ENCODE measurements around the gene NKD2. TPM values are rescaled to one million over a fixed set of nuclear protein-coding genes. Genes with fewer than 3 reads are reported as not detected.

NKD2 gene
- total RNA-seq, 3 donors from 2014 or later (not counting 1 experiment from before 2014, with no cell fraction given) = not detected

- H3K27ac Mint-ChIP-seq = no peak overlapping the region
- no peak for DNase-seq
- H3K27me3 Mint-ChIP-seq (ENCODE audit: low read depth in 2 of 2) = peaks cover 13 to 19% of the 10 kb centered on the region in 2 donors
- H3K4me1 Mint-ChIP-seq = peaks cover 10 to 14% of the 10 kb centered on the region in 2 donors
- H3K4me1 ChIP-seq (ENCODE audit: control insufficient read depth, insufficient read depth, low read length) = peaks cover 20% of the 10 kb centered on the region
- no peak overlapping the region for H3K4me3 Mint-ChIP-seq
- H3K9me3 ChIP-seq (ENCODE audit: control insufficient read depth, insufficient read depth, low read length) = no peaks in the 10 kb centered on the region
- ATAC-seq = no peak
- 83% methylated on average over 18 of the region's 19 CpGs for WGBS (ENCODE audit: insufficient coverage)
- H3K9me3 Mint-ChIP-seq = no peaks in the 10 kb centered on the region
- intact Hi-C loops (cut with micrococcal nuclease) = loop anchor here (10.0 kb wide), 1 partner anchor 143 kb away; no protein-coding TSS in a partner anchor
- H3K27ac ChIP-seq (ENCODE audit: low read length) = no peak overlapping the region
- no peaks in the 10 kb centered on the region for H3K36me3 ChIP-seq (ENCODE audit: control insufficient read depth, insufficient read depth, low read length)
- H3K27me3 ChIP-seq (ENCODE audit: control insufficient read depth, insufficient read depth, low read length) = peaks cover 19% of the 10 kb centered on the region
- H3K4me3 ChIP-seq (ENCODE audit: low read length) = no peak overlapping the region
- no peak for TF ChIP-seq CTCF (IDR thresholded peaks at IDR 0.05)
- no peaks in the 10 kb centered on the region for H3K36me3 Mint-ChIP-seq
Observed at GRCh38 chr5:1001406-1002270, 7.0 kb upstream of the NKD2 start.

- intact Hi-C loops (cut with micrococcal nuclease) = loop anchor here (10.0 kb wide), 1 partner anchor 143 kb away; no protein-coding TSS in a partner anchor
- Histone ChIP-seq H3K27ac (ENCODE audit: low read length) (no peak overlapping the region), H3K9me3 (ENCODE audit: control insufficient read depth, insufficient read depth, low read length) (no peaks in the 10 kb centered on the region), H3K4me1 (ENCODE audit: control insufficient read depth, insufficient read depth, low read length) (peaks cover 17% of the 10 kb centered on the region), H3K4me3 (ENCODE audit: low read length) (no peak overlapping the region), H3K27me3 (ENCODE audit: control insufficient read depth, insufficient read depth, low read length) (peaks cover 21% of the 10 kb centered on the region), H3K36me3 (ENCODE audit: control insufficient read depth, insufficient read depth, low read length) (no peaks in the 10 kb centered on the region)
- no peak overlapping the region for H3K27ac Mint-ChIP-seq
- no peak for ATAC-seq
- peaks cover 5 to 8% of the 10 kb centered on the region in 2 donors for H3K4me1 Mint-ChIP-seq
- no peaks in the 10 kb centered on the region for H3K36me3 Mint-ChIP-seq
- 74% methylated on average over 4 of the region's 4 CpGs for WGBS (ENCODE audit: insufficient coverage)
- peaks cover 17 to 22% of the 10 kb centered on the region in 2 donors for H3K27me3 Mint-ChIP-seq (ENCODE audit: low read depth in 2 of 2)
- TF ChIP-seq CTCF (IDR thresholded peaks at IDR 0.05) = no peak
- no peak overlapping the region for H3K4me3 Mint-ChIP-seq
- DNase-seq = no peak
- no peaks in the 10 kb centered on the region for H3K9me3 Mint-ChIP-seq
Observed at GRCh38 chr5:1002271-1002546, 6.4 kb upstream of the NKD2 start.

GRCh38 chr5:1002836-1003235 lies 5.8 kb upstream of the NKD2 start:
- H3K9me3 ChIP-seq (ENCODE audit: control insufficient read depth, insufficient read depth, low read length) = no peaks in the 10 kb centered on the region
- H3K36me3 ChIP-seq (ENCODE audit: control insufficient read depth, insufficient read depth, low read length) = no peaks in the 10 kb centered on the region
- no peak for TF ChIP-seq CTCF (IDR thresholded peaks at IDR 0.05)
- H3K27me3 ChIP-seq (ENCODE audit: control insufficient read depth, insufficient read depth, low read length) = peaks cover 21% of the 10 kb centered on the region
- Mint-ChIP-seq H3K36me3 (no peaks in the 10 kb centered on the region), H3K9me3 (no peaks in the 10 kb centered on the region), H3K4me3 (no peak overlapping the region), H3K4me1 (peaks cover 0 to 11% of the 10 kb centered on the region in 2 donors), H3K27ac (no peak overlapping the region), H3K27me3 (ENCODE audit: low read depth in 2 of 2) (peaks cover 24 to 25% of the 10 kb centered on the region in 2 donors)
- H3K4me1 ChIP-seq (ENCODE audit: control insufficient read depth, insufficient read depth, low read length) = peaks cover 16% of the 10 kb centered on the region
- ATAC-seq = no peak
- 94% methylated on average over 12 of the region's 13 CpGs for WGBS (ENCODE audit: insufficient coverage)
- H3K4me3 ChIP-seq (ENCODE audit: low read length) = no peak overlapping the region
- no peak for DNase-seq
- intact Hi-C loops (cut with micrococcal nuclease) = loop anchor here (10.0 kb wide), 1 partner anchor 142 kb away; no protein-coding TSS in a partner anchor
- H3K27ac ChIP-seq (ENCODE audit: low read length) = no peak overlapping the region
